NCI-H82 treated with DMSO at 0.1 percent for 48 hours (cell line): ENCODE measurements around the gene PCDHGA6.
A peak's percentile ranks its signal among the peaks of the same experiment; 100 is the strongest.
"Not testable (repeated sequence)": the region's sequence is repeated elsewhere in the genome, so short reads cannot be mapped to it uniquely, and the experiment has no call there.

ENCODE experiments used
- DNase-seq: peaks from one replicate; lab custom pipeline; 2025; ENCODE audit not compliant: unreplicated experiment; lab: John Stamatoyannopoulos, UW

The PCDHGA6 gene

DNA sequence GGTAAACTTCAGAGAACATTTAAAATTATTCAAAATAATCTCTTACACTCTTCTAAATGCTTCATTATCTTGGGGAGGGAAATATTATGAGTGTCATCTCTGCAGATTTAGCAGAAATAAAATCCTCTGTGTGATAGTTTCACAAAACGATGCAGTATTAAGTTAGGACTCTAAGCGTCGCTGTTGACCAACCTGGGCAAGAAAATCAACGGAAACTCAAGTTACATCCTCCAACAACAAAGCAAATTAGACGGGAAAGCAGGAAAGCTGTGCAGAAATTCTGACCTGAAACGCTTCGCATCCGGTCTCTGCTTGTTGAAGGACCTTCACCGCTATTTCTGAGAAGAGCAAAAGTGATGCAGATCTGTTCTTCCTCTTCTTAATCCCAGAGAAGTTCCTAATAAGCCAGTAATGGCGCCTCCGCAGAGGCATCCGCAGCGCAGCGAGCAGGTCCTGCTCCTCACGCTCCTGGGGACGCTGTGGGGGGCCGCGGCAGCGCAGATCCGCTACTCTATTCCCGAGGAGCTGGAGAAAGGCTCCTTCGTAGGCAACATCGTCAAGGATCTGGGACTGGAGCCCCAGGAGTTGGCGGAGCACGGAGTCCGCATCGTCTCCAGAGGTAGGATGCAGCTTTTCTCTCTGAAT lies at the start of gene PCDHGA6:
Gene PCDHGA6, plus strand, starts transcription at position 219 of the 645 bp plus-strand sequence. Its CDS starts 193 bp downstream, at position 412.
- no peak for DNase-seq

DNA sequence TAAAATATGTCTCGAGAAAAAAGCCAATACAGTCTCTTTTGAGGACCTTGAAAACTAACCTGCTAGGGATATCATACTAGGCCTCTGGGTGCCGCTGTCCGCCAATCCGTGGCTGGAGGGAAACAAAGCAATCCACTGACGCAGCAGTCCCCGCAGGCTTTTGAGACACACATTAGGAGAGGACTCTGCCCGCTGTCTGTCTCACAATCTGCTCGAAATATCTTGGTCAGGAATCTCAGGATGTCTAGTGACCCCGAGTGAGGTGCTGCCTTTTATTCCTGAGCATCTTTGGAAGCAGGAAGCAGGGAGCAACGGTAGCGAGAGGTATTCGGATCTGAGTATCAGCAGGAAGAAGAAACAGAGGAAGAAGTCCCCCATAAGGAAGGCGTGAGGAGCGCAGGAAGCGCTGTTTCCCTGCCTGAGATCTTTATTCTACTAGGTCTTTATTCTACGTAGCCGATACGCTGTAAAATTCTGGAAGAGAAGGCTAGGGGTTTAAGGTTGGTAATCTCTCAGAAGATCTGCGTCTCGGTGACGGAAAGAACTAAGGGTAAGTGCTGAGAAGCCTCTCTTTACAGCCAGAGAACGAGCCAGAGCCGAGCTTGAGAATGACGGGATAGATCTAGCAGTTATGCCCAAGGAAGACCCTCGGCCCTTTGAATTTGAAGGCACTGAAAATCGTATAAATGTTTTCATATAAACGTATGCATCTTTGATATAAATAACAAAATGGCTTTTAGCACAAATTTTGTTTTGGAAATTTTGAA lies 47.4 kb upstream of the PCDHGA6 start:
- peak; percentile 5 for DNase-seq

GRCh38 chr5:141328231-141328630 lies 45.5 kb upstream of the PCDHGA6 start:
- no peak for DNase-seq

- DNase-seq: no peak
Observed at GRCh38 chr5:141330299-141331080, 43.2 kb upstream of the PCDHGA6 start, which contains the start of gene PCDHGA1. PCDHGA1 (plus strand) TSS chr5:141330514.

GRCh38 chr5:141332571-141332970 lies 41.1 kb upstream of the PCDHGA6 start:
- DNase-seq: not testable (repeated sequence)

DNA sequence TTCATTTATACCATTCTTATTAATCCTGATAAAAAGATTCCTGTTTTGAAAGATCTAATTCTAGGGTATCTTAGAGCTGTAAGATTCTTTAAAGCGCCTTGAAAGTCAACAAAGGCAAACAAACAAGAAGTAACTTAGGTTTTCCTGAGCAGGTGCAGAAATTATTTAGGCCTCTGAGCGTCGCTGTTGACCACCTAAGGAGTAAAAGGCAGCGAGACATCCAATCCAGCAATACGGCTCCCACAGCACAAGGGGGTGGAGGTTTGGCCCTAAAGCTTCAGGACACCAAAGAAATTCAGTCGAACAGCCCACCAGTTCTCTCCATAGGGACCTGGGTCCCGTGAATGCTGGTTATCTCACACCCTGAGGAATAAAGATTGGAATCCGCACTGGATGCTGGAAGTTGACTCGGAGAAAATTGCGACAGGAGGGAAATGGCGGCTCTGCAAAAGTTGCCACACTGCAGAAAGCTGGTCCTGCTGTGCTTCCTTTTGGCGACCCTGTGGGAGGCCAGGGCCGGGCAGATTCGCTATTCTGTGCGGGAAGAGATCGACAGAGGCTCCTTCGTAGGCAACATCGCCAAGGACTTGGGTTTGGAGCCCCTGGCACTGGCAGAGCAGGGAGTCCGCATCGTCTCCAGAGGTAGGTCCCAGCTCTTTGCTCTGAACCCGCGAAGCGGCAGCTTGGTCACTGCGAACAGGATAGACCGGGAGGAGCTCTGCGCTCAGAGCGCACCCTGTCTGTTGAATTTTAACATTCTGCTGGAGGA lies 35.0 kb upstream of the PCDHGA6 start, which contains the start of gene PCDHGA2:
Gene PCDHGA2, plus strand, starts transcription at position 223 of the 769 bp plus-strand sequence.
- DNase-seq: no peak

DNA sequence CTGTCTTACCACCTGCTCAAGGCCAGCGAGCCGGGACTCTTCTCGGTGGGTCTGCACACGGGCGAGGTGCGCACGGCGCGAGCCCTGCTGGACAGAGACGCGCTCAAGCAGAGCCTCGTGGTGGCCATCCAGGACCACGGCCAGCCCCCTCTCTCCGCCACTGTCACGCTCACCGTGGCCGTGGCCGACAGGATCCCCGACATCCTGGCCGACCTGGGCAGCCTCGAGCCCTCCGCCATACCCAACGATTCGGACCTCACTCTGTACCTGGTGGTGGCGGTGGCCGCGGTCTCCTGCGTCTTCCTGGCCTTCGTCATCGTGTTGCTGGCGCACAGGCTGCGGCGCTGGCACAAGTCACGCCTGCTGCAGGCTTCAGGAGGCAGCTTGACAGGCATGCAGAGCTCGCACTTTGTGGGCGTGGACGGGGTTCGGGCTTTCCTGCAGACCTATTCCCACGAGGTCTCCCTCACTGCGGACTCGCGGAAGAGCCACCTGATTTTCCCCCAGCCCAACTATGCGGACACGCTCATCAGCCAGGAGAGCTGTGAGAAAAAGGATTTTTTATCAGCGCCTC lies 32.8 kb upstream of the PCDHGA6 start:
- not testable (repeated sequence) for DNase-seq

GRCh38 chr5:141342773-141343172 lies 30.9 kb upstream of the PCDHGA6 start:
- DNase-seq: no peak

DNA sequence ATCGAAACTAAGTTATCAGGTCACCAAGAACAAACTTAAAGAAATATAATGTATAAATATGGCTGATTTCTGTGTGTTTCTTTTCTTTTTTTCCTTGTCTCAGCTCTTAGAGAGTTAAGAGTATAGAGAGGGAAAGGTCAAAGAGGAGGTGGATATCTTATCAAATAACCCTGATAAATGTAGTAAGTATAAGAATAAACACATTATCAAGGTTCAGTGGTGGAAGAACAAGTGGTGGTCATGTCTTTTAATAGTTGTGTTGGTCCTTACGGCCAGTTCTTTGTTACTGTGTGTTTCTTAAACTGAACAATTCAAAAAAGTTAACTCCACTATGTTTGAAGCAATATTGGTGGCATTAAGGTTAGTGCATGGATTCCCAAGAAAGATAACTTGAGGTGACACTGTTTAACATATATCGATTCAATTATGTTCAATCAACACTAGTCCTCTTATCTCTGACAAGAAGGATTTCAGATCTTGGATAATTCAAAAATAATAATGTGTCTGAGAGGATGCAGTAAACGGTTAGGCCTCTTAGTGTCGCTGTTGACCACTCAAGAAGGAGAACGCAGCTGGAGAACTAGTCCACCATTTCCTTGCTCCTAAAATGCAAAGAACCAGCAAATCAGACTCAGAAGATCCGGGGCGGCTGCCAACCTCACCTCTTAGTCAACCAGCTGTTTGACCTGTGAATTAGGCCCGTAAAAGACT lies 30.3 kb upstream of the PCDHGA6 start, which contains the start of gene PCDHGA3:
Gene PCDHGA3, plus strand, starts transcription at position 588 of the 711 bp plus-strand sequence. CDS start 205 bp downstream, outside the sequence.
- DNase-seq: no peak

DNA sequence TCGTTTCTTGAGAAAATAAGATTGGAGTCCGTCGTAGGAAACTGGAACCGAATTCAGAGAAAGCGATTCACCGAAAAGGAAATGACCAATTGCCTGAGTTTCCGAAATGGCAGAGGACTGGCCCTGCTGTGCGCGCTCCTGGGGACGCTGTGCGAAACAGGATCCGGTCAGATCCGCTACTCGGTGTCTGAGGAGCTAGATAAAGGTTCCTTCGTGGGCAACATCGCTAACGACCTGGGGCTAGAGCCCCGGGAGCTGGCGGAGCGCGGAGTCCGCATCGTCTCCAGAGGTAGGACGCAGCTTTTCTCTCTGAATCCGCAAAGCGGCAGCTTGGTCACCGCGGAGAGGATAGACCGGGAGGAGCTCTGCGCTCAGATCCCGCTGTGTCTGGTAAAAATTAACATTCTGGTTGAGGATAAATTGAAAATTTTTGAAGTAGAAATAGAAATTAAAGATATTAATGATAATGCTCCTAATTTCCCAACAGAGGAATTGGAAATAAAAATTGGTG lies 29.7 kb upstream of the PCDHGA6 start:
- DNase-seq: no peak

DNA sequence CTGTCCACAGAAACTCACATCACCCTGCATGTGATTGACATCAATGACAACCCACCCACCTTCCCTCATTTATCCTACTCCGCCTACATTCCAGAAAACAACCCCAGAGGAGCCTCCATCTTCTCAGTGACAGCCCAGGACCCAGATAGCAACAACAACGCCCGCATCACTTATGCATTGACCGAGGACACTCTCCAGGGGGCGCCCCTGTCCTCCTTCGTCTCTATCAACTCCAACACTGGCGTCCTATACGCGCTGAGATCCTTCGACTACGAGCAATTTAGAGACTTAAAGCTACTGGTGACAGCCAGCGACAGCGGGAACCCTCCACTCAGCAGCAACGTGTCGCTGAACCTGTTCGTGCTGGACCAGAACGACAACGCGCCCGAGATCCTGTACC lies 28.4 kb upstream of the PCDHGA6 start:
- DNase-seq: no peak

DNA sequence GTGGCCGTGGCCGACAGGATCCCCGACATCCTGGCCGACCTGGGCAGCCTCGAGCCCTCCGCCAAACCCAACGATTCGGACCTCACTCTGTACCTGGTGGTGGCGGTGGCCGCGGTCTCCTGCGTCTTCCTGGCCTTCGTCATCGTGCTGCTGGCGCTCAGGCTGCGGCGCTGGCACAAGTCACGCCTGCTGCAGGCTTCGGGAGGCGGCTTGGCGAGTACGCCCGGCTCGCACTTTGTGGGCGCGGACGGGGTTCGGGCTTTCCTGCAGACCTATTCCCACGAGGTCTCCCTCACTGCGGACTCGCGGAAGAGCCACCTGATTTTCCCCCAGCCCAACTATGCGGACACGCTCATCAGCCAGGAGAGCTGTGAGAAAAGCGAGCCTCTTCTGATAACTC lies 27.7 kb upstream of the PCDHGA6 start:
- not testable (repeated sequence) for DNase-seq

DNA sequence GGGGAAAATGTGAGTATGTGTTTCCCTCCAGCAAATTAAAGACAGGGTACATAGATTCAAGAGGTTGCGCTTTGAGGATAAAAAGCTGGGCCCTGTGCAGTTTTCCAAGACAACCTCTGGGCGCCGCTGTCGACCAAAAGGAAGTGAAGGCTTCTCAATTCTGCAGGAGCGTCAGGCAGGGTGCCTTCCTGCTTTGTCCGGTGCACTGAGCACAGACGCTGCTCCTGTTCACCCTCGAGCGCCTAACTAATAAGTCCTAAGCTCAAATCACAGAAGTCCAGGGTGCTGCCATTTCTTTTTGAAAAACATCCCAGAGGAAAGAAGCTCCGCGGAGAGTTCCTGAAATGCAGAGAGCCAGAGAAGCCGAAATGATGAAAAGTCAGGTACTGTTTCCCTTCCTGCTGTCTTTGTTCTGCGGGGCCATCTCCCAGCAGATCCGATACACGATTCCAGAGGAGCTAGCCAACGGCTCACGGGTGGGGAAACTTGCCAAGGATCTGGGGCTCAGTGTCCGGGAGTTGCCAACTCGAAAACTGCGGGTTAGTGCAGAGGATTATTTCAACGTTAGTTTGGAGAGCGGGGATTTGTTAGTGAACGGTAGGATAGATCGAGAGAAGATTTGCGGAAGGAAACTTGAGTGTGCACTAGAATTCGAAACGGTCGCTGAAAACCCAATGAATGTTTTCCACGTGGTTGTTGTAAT lies 23.6 kb upstream of the PCDHGA6 start, which contains the start of gene PCDHGB1:
Gene PCDHGB1, plus strand, starts transcription at position 183 of the 703 bp plus-strand sequence. Its CDS starts 162 bp downstream, at position 345.
- peak; percentile 17 for DNase-seq

GRCh38 chr5:141351591-141351990 lies 22.1 kb upstream of the PCDHGA6 start:
- no peak for DNase-seq

- DNase-seq: no peak
Observed at GRCh38 chr5:141354900-141355469, 18.7 kb upstream of the PCDHGA6 start, which contains the start of gene PCDHGA4. PCDHGA4 (plus strand) TSS chr5:141355021; CDS start chr5:141355108, 87 bp downstream.

- DNase-seq: no peak
Observed at GRCh38 chr5:141355641-141356040, 18.1 kb upstream of the PCDHGA6 start.

DNA sequence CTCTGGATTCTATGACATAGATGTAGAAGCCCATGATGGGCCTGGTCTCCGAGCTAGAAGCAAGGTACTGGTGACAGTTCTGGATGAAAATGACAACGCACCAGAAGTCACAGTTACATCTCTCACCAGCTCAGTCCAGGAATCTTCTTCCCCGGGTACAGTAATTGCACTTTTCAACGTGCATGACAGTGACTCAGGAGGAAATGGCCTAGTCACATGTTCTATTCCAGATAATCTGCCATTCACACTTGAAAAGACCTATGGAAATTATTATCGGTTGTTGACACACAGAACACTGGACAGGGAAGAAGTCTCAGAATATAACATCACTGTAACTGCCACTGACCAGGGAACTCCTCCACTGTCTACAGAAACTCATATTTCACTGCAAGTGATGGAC lies 17.6 kb upstream of the PCDHGA6 start:
- no peak for DNase-seq

GRCh38 chr5:141356950-141357349 lies 16.7 kb upstream of the PCDHGA6 start:
- DNase-seq: no peak
